Measurements from ENCODE around the gene SKP2. TPM values are rescaled to one million over a fixed set of nuclear protein-coding genes. Genes with fewer than 3 reads are reported as not detected.
A peak's percentile ranks its signal among the peaks of the same experiment; 100 is the strongest.

SKP2 gene
- total RNA-seq, 1 donor from 2014 or later = 14.4 TPM

- TF ChIP-seq CTCF (IDR thresholded peaks at IDR 0.05) = no peak
- no peaks in the 10 kb centered on the region for H3K9me3 ChIP-seq
- no peaks in the 10 kb centered on the region for H3K27me3 ChIP-seq
- no peak overlapping the region for H3K4me3 ChIP-seq
- H3K27ac ChIP-seq = no peak overlapping the region
- H3K4me1 ChIP-seq = no peaks in the 10 kb centered on the region
- DNase-seq (ENCODE audit: low spot score in 2 of 2) = no peak
- intact Hi-C loops (cut with DNase I) = loop anchor here (5.0 kb wide), 1 partner anchor 130 kb away; no protein-coding TSS in a partner anchor
- H3K36me3 ChIP-seq = peaks cover 29 to 53% of the 10 kb centered on the region in 2 donors
Observed at GRCh38 chr5:36177154-36177553, 25.2 kb downstream of the SKP2 start.

- no peaks in the 10 kb centered on the region for H3K9me3 ChIP-seq
- H3K27me3 ChIP-seq = no peaks in the 10 kb centered on the region
- no peak overlapping the region for H3K4me3 ChIP-seq
- H3K36me3 ChIP-seq = peaks cover 22 to 54% of the 10 kb centered on the region in 2 donors
- no peaks in the 10 kb centered on the region for H3K4me1 ChIP-seq
- intact Hi-C loops (cut with DNase I) = loop anchor here (2.0 to 5.0 kb wide), 2 partner anchors 129 to 221 kb away; no protein-coding TSS in a partner anchor
- DNase-seq (ENCODE audit: low spot score in 2 of 2) = no peak
- TF ChIP-seq CTCF (IDR thresholded peaks at IDR 0.05) = peak in 2 of 3 experiments; percentile 53 to 59
- no peak overlapping the region for H3K27ac ChIP-seq
Observed at GRCh38 chr5:36177715-36178523, 26.0 kb downstream of the SKP2 start.

GRCh38 chr5:36178524-36178890, 26.6 kb downstream of the SKP2 start:
- no peak overlapping the region for H3K27ac ChIP-seq
- no peaks in the 10 kb centered on the region for H3K9me3 ChIP-seq
- peaks cover 18 to 50% of the 10 kb centered on the region in 2 donors for H3K36me3 ChIP-seq
- no peaks in the 10 kb centered on the region for H3K27me3 ChIP-seq
- no peaks in the 10 kb centered on the region for H3K4me1 ChIP-seq
- H3K4me3 ChIP-seq = no peak overlapping the region
- no peak for DNase-seq (ENCODE audit: low spot score in 2 of 2)
- intact Hi-C loops (cut with DNase I) = loop anchor here (2.0 to 5.0 kb wide), 2 partner anchors 129 to 220 kb away; no protein-coding TSS in a partner anchor
- TF ChIP-seq CTCF (IDR thresholded peaks at IDR 0.05) = no peak

GRCh38 chr5:36179950-36180349, 28.0 kb downstream of the SKP2 start:
- Histone ChIP-seq H3K27me3 (no peaks in the 10 kb centered on the region), H3K4me1 (no peaks in the 10 kb centered on the region), H3K4me3 (no peak overlapping the region), H3K9me3 (no peaks in the 10 kb centered on the region), H3K27ac (no peak overlapping the region), H3K36me3 (peaks cover 18 to 43% of the 10 kb centered on the region in 2 donors)
- no peak for TF ChIP-seq CTCF (IDR thresholded peaks at IDR 0.05)
- no peak for DNase-seq (ENCODE audit: low spot score in 2 of 2)
- intact Hi-C loops (cut with DNase I) = loop anchor here (2.0 to 5.0 kb wide), 2 partner anchors 127 to 219 kb away; no protein-coding TSS in a partner anchor

- TF ChIP-seq CTCF (IDR thresholded peaks at IDR 0.05) = no peak
- Histone ChIP-seq H3K9me3 (peaks cover 0 to 2% of the 10 kb centered on the region in 2 donors), H3K4me1 (no peaks in the 10 kb centered on the region), H3K4me3 (no peak overlapping the region), H3K27ac (no peak overlapping the region), H3K36me3 (peaks cover 18 to 43% of the 10 kb centered on the region in 2 donors), H3K27me3 (no peaks in the 10 kb centered on the region)
- DNase-seq (ENCODE audit: low spot score in 2 of 2) = no peak
- intact Hi-C loops (cut with DNase I) = no loop called here
Observed at GRCh38 chr5:36180556-36181350, 28.8 kb downstream of the SKP2 start.

All from ascending aorta (tissue), 2 donors.